Ishikawa (cell line): Measurements from ENCODE around the gene TSPAN5.

Experiments used
- CEBPB ChIP-seq: IDR thresholded peaks from 2 replicates; pipeline ENCODE4 v1.6.1; 2012
- CREB1 ChIP-seq: IDR thresholded peaks from 2 replicates; pipeline ENCODE4 v1.6.1; 2012; ENCODE audit warnings: low read depth
- EGR1 ChIP-seq: IDR thresholded peaks from 2 replicates; pipeline ENCODE4 v1.6.1; 2012
- EP300 ChIP-seq: IDR thresholded peaks from 2 replicates; pipeline ENCODE4 v1.6.1; 2012; ENCODE audit warnings: borderline replicate concordance
- FOXM1 ChIP-seq: IDR thresholded peaks from 2 replicates; pipeline ENCODE4 v1.6.1; 2012; ENCODE audit warnings: low read depth, borderline replicate concordance
- MAX ChIP-seq: IDR thresholded peaks from 2 replicates; pipeline ENCODE4 v1.6.1; 2012
- NFIC ChIP-seq: IDR thresholded peaks from 2 replicates; pipeline ENCODE4 v1.6.1; 2012
- RAD21 ChIP-seq: IDR thresholded peaks from 2 replicates; pipeline ENCODE4 v1.6.1; 2012; ENCODE audit warnings: low read depth
- REST ChIP-seq: IDR thresholded peaks from 2 replicates; pipeline ENCODE4 v1.6.1; 2012; ENCODE audit warnings: low read depth, mild to moderate bottlenecking
- TAF1 ChIP-seq: IDR thresholded peaks from 2 replicates; pipeline ENCODE4 v1.6.1; 2012; ENCODE audit warnings: low read depth, mild to moderate bottlenecking
- TCF12 ChIP-seq: IDR thresholded peaks from 2 replicates; pipeline ENCODE4 v1.6.1; 2012; ENCODE audit warnings: low read depth
- TEAD4 ChIP-seq: IDR thresholded peaks from 2 replicates; pipeline ENCODE4 v1.6.1; 2012
- YY1 ChIP-seq: IDR thresholded peaks from 2 replicates; pipeline ENCODE4 v1.6.1; 2012; ENCODE audit warnings: low read depth
- ZBTB7A ChIP-seq: IDR thresholded peaks from 2 replicates; pipeline ENCODE4 v1.6.1; 2012; ENCODE audit warnings: low read depth
- TF ChIP-seq, protein P1 (sequence below): IDR thresholded peaks from 2 replicates; pipeline ENCODE4 v1.6.1; 2012

The TSPAN5 gene

GRCh38 chr4:98510340-98510739 lies 148.1 kb downstream of the TSPAN5 start:
- TF ChIP-seq TEAD4 (no peak), EP300 (no peak), REST (no peak), TCF12 (no peak), YY1 (no peak), EGR1 (no peak), RAD21 (no peak)
- TF ChIP-seq, protein P1, sequence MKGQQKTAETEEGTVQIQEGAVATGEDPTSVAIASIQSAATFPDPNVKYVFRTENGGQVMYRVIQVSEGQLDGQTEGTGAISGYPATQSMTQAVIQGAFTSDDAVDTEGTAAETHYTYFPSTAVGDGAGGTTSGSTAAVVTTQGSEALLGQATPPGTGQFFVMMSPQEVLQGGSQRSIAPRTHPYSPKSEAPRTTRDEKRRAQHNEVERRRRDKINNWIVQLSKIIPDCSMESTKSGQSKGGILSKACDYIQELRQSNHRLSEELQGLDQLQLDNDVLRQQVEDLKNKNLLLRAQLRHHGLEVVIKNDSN = no peak

DNA sequence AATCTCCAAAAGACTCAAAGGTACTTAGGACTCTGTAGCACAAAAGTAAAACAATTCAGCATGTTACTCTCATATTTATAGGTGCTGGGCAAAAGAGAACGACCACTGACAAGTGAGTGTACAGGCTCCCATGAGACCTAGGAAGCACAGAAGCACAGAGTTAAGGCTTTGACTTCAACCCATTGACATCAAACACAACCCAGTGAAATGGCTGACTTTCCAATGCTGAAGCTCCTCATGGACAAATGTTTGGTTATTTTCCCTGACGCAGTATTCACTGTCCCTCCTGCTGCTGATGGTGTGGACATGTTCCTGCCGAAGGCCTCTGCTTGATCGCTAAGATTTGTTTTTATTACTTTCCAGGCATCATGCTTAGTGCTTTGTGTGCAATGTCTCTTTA lies 148.7 kb downstream of the TSPAN5 start:
- TF ChIP-seq TAF1 (no peak), REST (no peak), EGR1 (no peak), TEAD4 (no peak), ZBTB7A (no peak), TCF12 (no peak), CEBPB (no peak)

GRCh38 chr4:98508829-98509598 lies 149.4 kb downstream of the TSPAN5 start:
- TF ChIP-seq TCF12 (no peak), TAF1 (no peak), YY1 (no peak), RAD21 (no peak), REST (no peak), MAX (no peak), EP300 (no peak), CEBPB (no peak), ZBTB7A (no peak), CREB1 (no peak), EGR1 (no peak), FOXM1 (no peak), NFIC (no peak)
- TF ChIP-seq, protein P1 = no peak

DNA sequence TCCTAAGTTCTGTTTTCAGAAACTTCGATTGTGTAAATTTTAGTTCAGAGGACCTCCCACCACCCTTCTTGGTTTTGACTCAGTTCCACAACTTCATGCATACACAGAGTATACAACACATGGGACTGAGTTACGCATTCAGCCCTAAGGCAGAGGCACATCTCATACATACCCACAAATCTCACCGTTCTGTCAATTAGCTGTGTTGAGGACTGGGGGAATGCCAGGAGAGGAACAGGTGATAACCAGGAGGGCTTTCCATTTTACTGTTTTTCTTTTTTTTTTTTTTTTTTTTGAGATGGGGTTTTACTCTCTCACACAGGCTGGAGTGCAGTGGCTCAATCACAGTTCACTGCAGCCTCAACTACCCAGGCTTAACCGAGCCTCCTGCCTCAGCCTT lies 150.2 kb downstream of the TSPAN5 start:
- TF ChIP-seq, protein P1 = no peak
- TF ChIP-seq YY1 (no peak), NFIC (no peak), TEAD4 (no peak), MAX (no peak), RAD21 (no peak), TCF12 (no peak), REST (no peak), EGR1 (no peak), EP300 (no peak), TAF1 (no peak), ZBTB7A (no peak), FOXM1 (no peak)
